Thyroid gland (tissue), 4 donors: ENCODE results near the gene GNLY.

Experiments
- POLR2A ChIP-seq, 2 donors: fragments of 450-650 bp; IDR thresholded peaks; one replicate each; pipeline ENCODE4 v1.6.1; 2017; ENCODE audit warnings: antibody characterized with exemption in 2 of 2, mild to moderate bottlenecking in 2 of 2, moderate library complexity in 1 of 2
- TF ChIP-seq, protein P1 (sequence below), 6 experiments: fragments of 200-600 bp in 3 of 6; fragments of 450-650 bp in 3 of 6; sonication (generic) in 3 of 6; IDR thresholded peaks; one replicate each; pipeline ENCODE4 v1.5.1; 2016 to 2019; ENCODE audit warnings: antibody characterized with exemption in 6 of 6, mild to moderate bottlenecking in 2 of 6, inconsistent platforms in 1 of 6, moderate library complexity in 1 of 6

- TF ChIP-seq, protein P1, sequence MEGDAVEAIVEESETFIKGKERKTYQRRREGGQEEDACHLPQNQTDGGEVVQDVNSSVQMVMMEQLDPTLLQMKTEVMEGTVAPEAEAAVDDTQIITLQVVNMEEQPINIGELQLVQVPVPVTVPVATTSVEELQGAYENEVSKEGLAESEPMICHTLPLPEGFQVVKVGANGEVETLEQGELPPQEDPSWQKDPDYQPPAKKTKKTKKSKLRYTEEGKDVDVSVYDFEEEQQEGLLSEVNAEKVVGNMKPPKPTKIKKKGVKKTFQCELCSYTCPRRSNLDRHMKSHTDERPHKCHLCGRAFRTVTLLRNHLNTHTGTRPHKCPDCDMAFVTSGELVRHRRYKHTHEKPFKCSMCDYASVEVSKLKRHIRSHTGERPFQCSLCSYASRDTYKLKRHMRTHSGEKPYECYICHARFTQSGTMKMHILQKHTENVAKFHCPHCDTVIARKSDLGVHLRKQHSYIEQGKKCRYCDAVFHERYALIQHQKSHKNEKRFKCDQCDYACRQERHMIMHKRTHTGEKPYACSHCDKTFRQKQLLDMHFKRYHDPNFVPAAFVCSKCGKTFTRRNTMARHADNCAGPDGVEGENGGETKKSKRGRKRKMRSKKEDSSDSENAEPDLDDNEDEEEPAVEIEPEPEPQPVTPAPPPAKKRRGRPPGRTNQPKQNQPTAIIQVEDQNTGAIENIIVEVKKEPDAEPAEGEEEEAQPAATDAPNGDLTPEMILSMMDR (IDR thresholded peaks at IDR 0.05) = no peak
- TF ChIP-seq POLR2A (IDR thresholded peaks at IDR 0.05) = no peak
Measured at GRCh38 chr2:85681372-85681763, 12.8 kb upstream of the GNLY start.
